Parathyroid adenoma (tissue), 2 donors: ENCODE measurements around the gene TMEM86A.

Source experiments
- H2AFZ ChIP-seq: fragments of 300-600 bp; sonication (generic); one replicate; pipeline ENCODE4 v1.7.0; 2017; ENCODE audit warnings: antibody characterized with exemption, mild to moderate bottlenecking
- H3K27ac ChIP-seq: fragments of 300-600 bp; sonication (generic); one replicate; pipeline ENCODE4 v1.7.0; 2017
- H3K27me3 ChIP-seq: fragments of 300-600 bp; sonication (generic); one replicate; pipeline ENCODE4 v1.7.0; 2017; ENCODE audit warnings: low read length; ENCODE audit not compliant: control insufficient read depth, insufficient read depth
- H3K36me3 ChIP-seq: fragments of 300-600 bp; sonication (generic); one replicate; pipeline ENCODE4 v1.7.0; 2017; ENCODE audit warnings: low read length; ENCODE audit not compliant: control insufficient read depth, insufficient read depth
- H3K4me1 ChIP-seq: fragments of 300-600 bp; sonication (generic); one replicate; pipeline ENCODE4 v1.7.0; 2017; ENCODE audit warnings: control low read depth
- H3K4me2 ChIP-seq: fragments of 300-600 bp; sonication (generic); one replicate; pipeline ENCODE4 v1.7.0; 2017; ENCODE audit warnings: low read length
- H3K4me3 ChIP-seq: fragments of 300-600 bp; sonication (generic); one replicate; pipeline ENCODE4 v1.7.0; 2017; ENCODE audit warnings: low read depth, low read length
- H3K79me2 ChIP-seq: fragments of 300-600 bp; sonication (generic); one replicate; pipeline ENCODE4 v1.7.0; 2017; ENCODE audit warnings: control low read depth
- H3K9ac ChIP-seq: fragments of 300-600 bp; sonication (generic); one replicate; pipeline ENCODE4 v1.7.0; 2017; ENCODE audit warnings: mild to moderate bottlenecking
- H3K9me3 ChIP-seq: fragments of 300-600 bp; sonication (generic); one replicate; pipeline ENCODE4 v1.7.0; 2017; ENCODE audit warnings: low read length; ENCODE audit not compliant: control insufficient read depth
- TF ChIP-seq, protein P1 (sequence below): fragments of 300-600 bp; sonication (generic); IDR thresholded peaks from one replicate; pipeline ENCODE4 v1.7.0; 2017; ENCODE audit warnings: antibody characterized with exemption, mild to moderate bottlenecking
- donor health status: primary hyperparathyroidism.

TMEM86A gene

DNA sequence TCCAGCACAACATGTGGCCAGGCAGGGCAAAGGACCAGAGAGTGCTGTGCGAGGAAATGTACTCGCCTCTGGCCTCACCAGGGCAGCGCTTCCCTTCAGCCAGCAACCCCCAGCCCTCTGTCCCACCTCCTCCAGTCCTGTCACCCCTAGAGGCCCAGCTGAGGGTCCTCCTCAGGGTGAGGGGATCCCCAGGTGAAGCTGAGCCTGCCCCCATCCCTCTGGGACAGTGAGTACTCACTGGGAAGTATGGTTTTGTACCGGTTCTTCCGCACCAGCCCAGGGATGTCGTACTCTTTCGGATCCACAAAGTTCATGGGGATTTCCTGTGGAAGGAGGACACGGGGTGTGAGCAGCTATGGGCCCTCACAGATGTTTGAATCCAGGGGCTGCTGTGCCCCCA, 39.1 kb downstream of the TMEM86A start:
- Histone ChIP-seq H3K4me1 (no peaks in the 10 kb centered on the region), H3K9ac (no peak overlapping the region), H3K4me2 (no peak overlapping the region), H3K36me3 (no peaks in the 10 kb centered on the region), H3K9me3 (no peaks in the 10 kb centered on the region), H3K4me3 (no peak overlapping the region), H2AFZ (no peak overlapping the region), H3K27me3 (no peaks in the 10 kb centered on the region), H3K27ac (no peak overlapping the region), H3K79me2 (no peaks in the 10 kb centered on the region)
- TF ChIP-seq, protein P1, sequence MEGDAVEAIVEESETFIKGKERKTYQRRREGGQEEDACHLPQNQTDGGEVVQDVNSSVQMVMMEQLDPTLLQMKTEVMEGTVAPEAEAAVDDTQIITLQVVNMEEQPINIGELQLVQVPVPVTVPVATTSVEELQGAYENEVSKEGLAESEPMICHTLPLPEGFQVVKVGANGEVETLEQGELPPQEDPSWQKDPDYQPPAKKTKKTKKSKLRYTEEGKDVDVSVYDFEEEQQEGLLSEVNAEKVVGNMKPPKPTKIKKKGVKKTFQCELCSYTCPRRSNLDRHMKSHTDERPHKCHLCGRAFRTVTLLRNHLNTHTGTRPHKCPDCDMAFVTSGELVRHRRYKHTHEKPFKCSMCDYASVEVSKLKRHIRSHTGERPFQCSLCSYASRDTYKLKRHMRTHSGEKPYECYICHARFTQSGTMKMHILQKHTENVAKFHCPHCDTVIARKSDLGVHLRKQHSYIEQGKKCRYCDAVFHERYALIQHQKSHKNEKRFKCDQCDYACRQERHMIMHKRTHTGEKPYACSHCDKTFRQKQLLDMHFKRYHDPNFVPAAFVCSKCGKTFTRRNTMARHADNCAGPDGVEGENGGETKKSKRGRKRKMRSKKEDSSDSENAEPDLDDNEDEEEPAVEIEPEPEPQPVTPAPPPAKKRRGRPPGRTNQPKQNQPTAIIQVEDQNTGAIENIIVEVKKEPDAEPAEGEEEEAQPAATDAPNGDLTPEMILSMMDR, result no peak

DNA sequence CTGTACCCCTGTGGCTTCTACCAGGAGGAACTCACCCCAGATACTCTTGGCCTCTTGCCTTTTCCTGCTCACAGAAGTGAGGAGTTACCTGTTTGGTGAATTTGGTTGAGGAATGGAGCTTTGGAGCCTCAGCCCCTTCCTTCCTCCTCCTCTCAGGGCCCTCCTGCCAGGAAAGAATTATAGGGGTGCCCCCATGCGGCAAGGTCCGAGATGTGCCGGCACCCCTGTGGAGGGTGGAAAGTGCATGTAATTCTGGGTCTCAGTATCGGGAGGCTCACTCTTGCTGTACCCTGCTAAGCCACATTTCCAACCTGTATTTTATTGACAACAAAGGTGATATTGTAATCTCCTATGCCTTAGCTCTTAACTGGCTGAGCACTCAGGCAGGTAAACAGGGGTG, 41.1 kb downstream of the TMEM86A start:
- no peaks in the 10 kb centered on the region for H3K9me3 ChIP-seq
- H3K4me3 ChIP-seq, result no peak overlapping the region
- TF ChIP-seq, protein P1, result no peak
- no peaks in the 10 kb centered on the region for H3K79me2 ChIP-seq
- no peaks in the 10 kb centered on the region for H3K4me1 ChIP-seq
- no peak overlapping the region for H3K4me2 ChIP-seq
- no peaks in the 10 kb centered on the region for H3K27me3 ChIP-seq
- H3K9ac ChIP-seq, result no peak overlapping the region
- H3K36me3 ChIP-seq, result no peaks in the 10 kb centered on the region
- H2AFZ ChIP-seq, result no peak overlapping the region
- H3K27ac ChIP-seq, result no peak overlapping the region

DNA sequence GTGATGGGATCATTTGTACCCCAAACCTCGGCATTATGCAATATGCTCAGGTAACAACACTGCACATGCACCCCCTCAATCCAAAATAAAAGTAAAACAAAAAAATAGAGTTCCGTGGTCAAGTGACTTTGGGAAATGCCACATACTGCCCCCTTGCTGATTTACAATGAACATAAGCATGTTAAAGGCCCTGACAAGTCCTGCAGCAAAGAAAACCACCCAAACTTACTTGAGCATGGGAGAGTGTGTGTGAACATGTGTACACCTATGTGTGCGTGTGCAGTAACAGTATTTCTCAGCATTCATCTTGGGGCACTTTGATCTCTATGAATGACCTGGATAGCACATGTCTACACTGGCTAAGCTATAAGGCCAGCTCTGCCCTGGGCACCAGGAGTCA, 43.2 kb downstream of the TMEM86A start:
- no peak overlapping the region for H3K4me2 ChIP-seq
- H3K27me3 ChIP-seq, result no peaks in the 10 kb centered on the region
- H3K79me2 ChIP-seq, result no peaks in the 10 kb centered on the region
- no peak overlapping the region for H3K9ac ChIP-seq
- H2AFZ ChIP-seq, result no peak overlapping the region
- H3K9me3 ChIP-seq, result no peaks in the 10 kb centered on the region
- H3K36me3 ChIP-seq, result no peaks in the 10 kb centered on the region
- no peak overlapping the region for H3K4me3 ChIP-seq
- no peaks in the 10 kb centered on the region for H3K4me1 ChIP-seq
- no peak overlapping the region for H3K27ac ChIP-seq
- TF ChIP-seq, protein P1, result no peak

DNA sequence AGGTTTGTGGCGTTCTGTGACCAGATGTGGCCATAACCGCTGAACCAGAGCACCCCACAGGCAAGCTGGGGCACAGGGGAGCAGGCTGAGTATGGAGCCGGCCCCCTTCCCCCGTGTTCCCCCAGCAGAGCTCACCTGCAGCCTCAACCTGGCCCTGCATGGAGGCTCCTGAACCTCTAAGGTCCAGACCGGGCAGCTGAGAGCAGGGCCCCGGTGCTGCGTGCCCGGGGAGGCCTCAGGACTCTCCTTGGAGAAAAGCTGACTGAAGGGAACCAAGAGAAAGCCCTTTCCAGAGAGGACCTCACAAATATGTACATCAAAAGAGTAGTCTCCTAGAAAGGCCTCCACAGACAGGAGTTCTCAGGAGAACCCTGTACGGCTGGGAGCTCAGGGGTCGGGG, 44.8 kb downstream of the TMEM86A start:
- no peak overlapping the region for H3K4me2 ChIP-seq
- no peak overlapping the region for H3K4me3 ChIP-seq
- no peak overlapping the region for H3K9ac ChIP-seq
- H3K4me1 ChIP-seq, result no peaks in the 10 kb centered on the region
- H3K36me3 ChIP-seq, result no peaks in the 10 kb centered on the region
- H3K9me3 ChIP-seq, result no peaks in the 10 kb centered on the region
- no peaks in the 10 kb centered on the region for H3K27me3 ChIP-seq
- no peak overlapping the region for H2AFZ ChIP-seq
- TF ChIP-seq, protein P1, result no peak
- no peak overlapping the region for H3K27ac ChIP-seq
- H3K79me2 ChIP-seq, result no peaks in the 10 kb centered on the region

DNA sequence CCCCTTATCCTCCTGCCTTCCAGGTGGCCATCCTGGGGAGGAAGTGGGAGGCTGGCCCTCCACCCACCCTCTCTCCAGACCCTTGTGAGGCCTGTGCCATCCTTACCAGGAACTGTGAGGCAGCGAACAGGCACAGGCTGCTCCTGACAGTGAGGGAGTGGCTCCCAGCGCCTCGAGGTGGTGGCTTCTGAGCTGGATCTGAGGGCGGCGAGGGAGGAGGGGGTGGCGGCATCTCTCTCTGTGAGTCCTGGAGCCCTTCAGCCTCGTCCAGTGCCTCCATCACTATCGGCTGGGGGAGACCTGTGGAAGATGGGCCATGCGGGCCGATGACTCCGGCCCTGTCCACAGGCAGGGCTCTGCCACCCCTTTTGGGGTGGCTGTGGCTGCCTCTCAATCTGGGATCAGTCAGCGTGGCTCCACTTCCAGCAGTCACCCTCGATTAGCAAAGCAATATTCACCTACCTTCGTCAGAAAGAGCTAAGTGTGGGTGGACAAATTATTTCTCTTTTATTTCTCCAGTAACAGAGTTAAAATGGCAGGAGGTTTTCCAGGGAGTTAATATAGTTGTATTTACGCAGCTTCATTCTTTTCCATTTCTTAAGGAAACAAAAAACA, 45.4 kb downstream of the TMEM86A start:
- Histone ChIP-seq H3K9me3 (no peaks in the 10 kb centered on the region), H3K27me3 (no peaks in the 10 kb centered on the region), H3K36me3 (no peaks in the 10 kb centered on the region), H3K9ac (no peak overlapping the region), H3K27ac (no peak overlapping the region), H3K79me2 (no peaks in the 10 kb centered on the region), H2AFZ (no peak overlapping the region), H3K4me1 (no peaks in the 10 kb centered on the region), H3K4me3 (no peak overlapping the region), H3K4me2 (no peak overlapping the region)
- TF ChIP-seq, protein P1, result no peak
